GM21619 (cell line): ENCODE data around the gene MS4A7.
"Not testable (repeated sequence)": the region's sequence is repeated elsewhere in the genome, so short reads cannot be mapped to it uniquely, and the experiment has no call there.

Source experiments
- ATAC-seq: cut with Tn5 transposase; IDR thresholded peaks from one replicate; pipeline ENCODE4 v1.9.1; 2021; ENCODE audit not compliant: unreplicated experiment

MS4A7 gene, protein sequence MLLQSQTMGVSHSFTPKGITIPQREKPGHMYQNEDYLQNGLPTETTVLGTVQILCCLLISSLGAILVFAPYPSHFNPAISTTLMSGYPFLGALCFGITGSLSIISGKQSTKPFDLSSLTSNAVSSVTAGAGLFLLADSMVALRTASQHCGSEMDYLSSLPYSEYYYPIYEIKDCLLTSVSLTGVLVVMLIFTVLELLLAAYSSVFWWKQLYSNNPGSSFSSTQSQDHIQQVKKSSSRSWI

DNA sequence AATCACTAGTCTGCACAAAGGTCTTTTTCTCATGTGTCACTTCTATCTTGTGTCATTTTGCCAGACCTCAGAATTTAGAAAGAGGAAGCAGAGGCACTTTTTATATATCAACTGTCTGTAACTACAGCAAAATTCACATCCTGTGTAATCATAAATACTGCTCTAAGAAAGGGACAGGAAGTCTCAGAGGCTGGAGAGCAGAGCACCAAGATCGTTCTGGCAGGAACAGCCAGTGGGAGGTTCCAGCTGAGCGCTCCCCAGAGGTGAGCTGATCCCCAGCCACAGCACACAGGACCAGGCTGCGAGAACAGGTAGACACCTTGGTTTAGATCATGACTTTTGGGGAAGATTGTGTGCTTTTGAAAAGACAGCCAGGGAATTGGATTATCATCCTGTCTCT, at the start of gene MS4A7:
Gene MS4A7, plus strand, starts transcription at position 179 of the 400 bp plus-strand sequence. CDS start 4,610 bp downstream, outside the sequence.
- ATAC-seq: peak; percentile 95

DNA sequence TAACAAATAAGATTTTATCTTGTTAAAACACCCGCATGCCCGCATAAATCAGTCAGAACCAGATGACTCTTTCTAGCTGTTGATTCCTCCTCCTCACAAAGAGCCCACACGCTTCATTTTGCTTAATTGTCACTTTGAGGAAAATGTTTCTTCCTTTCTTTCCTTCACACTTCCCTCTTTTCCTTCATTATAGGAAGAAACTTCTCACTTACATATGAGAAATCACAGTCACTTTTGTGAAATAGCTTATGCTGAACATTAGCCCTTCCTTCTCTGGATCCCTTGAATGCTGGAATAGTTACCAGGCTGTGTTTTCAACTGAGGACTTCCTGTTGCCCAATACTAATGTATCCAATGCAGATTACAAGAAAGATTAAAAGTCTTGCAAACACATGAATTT, 45.5 kb upstream of the MS4A7 start:
- ATAC-seq: no peak

DNA sequence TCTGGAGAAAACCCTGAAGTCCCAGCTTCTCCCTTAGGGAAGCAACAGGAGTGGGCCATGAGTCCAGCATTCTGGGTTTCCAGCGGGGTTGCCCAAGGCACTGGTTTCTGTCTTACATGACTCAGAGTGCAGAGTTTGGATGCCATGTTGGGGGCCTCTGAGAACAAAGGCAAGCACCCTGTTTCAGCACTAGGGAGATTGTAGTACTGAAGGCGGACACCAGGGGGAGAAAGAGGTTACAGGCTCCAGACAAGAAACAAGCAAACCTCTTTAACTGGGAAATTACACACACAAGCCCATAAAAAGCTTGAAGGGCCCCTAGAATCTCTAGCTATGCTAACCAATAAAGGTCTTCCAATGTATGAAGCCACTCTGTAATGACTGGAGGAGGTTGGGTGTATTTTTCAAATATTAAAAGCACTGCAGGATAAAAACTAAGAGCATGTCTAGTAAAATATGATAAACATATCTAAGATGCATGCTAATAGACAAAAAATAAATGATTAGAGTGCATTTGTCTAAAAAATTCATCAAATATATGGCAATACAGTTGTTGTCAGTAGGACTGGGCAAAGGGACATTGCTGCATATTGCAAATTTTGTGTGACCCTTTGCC, 44.2 kb upstream of the MS4A7 start:
- peak; percentile 60 for ATAC-seq

DNA sequence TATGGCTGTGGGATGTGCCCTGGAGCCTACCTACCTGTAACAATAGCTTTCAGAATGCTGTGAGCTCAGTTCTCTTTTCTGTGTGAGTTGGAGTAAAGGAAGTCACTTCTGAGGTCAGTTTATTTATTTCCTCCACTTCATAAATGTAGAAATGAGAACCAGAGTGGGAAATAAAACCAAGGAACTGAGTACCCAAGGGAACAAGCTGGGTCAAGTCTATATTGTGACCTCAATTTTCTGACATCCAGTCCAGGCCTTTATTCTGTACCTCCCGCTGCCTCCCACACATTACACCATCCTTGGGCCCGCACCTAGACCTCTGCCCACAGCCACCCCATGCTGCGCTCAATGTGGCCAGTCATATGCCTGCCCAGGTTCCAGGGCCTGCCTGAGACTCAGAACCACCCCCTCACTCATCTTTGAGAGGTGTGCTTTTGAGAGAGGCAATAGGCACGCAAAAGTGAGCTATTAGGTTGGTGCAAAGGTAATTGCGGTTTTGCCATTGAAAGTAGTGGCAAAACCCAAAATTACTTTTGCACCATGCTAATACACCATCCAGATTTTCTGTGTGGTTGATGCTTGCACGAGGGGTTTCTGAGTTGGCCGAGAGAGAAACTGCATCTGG, 41.5 kb upstream of the MS4A7 start:
- no peak for ATAC-seq

DNA sequence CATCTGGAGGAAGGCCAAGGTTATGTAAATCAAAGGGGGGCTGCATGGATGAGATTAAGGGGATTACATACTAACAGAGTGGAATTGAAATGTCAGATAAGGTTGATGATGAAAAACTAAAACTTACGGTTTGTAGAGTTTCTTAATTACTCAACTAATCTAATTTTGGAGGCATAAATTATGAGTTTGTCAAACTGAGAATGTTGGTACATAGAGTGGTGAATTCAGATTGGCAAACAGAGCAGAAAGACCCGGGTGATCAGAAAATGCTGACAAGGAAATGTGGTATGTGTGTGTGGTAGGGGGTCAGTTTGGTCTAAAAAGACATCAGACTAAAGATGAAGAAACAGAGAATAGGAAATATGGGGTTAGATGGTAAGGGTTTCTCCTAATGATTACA, 40.3 kb upstream of the MS4A7 start:
- ATAC-seq: no peak

DNA sequence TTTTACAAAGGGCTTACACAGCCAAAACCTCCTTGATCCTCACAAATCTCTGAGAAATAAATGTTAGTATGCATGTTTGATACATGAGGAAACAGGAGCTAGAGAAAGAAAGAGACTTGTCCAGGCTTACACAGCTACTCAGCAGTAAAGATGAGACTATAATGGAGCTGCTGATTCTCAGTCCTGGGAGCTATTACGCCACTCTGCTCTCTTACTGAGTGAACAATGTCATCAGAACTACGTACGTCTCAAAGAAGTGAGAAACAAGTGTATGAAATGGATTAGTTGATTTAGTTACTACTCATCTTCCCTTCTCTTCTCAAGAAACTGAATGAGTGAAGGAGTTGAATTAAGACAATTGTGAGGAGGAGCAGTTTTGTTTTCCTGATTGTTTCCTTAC, 39.0 kb upstream of the MS4A7 start:
- ATAC-seq: no peak

DNA sequence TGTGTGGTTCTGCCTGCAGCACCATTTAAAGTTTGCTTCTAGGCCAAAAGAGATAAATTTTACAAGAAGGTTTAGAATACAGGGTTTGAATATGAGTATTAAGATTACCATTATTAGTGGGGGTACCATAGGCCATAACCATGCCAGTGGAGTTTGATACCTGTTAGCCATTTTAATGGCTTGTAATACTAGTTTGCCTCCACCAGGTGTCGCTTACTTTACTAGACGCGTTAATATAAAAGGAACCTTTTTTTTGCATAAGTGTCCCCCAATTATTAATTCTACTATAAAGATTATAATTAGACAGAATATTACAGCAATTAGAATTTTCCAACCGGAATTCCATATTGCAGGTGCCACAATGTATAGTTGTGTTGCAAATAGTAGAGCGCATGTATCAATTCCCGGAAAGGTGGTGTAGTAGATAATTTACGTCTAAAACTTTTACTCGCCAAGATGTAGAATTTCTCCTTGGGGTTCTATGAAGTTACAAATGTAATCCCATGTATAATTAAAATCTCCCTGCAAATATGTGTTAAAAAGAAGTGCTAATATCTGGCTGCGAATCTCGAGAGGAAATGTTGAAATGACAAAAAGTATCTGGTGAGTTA, 35.1 kb upstream of the MS4A7 start:
- ATAC-seq: no peak

DNA sequence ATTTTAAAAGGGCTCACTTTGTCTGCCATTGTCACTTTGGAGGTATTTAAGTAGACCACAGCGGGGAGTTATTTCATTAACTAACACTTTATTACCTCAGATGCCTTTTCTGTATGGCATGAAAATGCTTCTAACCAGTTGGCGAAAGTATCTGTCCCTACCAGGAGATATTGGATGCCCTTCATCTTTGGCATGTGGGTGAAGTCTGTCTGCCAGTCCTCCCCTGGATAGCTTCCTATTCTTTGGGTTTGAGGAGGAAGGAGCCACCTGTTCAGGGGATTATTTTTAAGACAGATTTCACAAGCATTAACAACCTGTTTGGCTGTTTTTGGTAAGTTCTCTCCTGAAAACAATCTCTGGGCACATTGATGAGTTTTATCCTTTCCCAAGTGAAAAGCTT, 34.2 kb upstream of the MS4A7 start:
- ATAC-seq: no peak

DNA sequence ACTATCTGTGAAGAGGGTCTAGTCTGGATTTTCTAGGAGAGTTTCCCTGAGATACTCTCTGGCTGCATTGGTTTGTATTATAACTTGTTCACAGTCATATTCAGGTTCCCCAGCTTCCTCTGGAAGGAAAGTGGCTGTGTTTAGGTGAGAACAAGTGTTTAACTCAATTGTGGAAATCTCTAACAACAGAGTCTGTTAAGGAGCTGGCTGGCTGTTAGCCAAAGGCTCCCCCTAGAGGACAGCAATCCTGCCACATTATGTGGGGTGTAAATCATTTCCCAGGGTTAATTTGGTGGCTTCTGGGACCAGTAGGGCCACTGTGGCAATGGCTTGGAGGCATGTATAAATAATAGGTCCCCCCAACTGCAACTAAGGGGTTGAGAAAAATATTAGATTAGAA, 32.8 kb upstream of the MS4A7 start:
- ATAC-seq: peak; percentile 48

DNA sequence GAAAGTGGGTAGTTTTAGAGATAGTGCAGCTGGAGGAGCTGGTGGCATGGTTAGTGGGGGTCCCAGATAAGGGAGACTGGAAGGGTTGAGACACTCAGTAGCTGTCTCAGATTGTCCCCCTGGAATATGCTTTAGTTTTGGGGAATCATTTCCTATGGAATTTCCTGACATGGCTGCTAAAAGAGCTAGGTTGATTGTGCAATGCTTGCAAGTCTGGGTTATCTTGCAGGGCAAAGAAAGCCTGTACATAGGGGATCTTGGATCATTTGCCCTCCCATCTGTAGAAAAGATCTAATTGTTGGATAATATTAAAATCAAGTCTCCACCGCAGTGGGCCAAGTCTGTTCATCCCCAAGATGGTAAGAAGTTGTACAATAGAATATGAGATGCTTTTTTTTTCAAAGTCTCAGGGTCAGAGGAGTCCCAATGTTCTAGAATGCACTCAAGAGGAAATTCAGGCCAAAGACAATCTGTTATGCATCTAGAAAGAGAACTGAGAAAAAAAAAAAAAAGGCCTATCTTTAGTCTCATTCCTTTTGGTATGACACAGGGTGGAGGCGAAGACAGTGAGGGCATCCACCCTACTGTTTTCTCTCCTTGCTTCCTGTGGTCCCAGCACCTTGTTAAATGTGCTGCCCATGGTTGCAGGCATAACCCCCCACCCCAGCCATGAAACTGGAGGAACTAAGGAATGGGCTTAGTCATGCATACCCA, 31.1 kb upstream of the MS4A7 start:
- no peak for ATAC-seq

DNA sequence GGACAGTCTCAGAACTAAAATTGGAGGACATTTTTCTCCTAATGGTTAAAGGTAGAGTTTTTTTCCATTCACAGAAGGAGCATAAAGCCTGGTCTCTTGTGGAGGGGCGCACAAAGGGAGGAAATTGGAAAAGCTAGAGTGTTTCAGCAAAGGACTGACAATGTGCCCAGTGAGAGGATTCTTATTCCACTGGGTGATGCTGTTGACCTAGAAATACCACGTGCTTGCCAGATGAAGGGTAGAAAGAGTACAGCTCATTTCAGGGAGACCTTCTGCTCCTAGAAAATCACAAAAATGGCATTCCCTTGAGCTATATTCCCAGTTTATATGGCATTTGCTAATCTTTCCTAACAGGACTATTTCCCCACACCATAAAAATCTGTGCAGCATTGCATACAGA, 30.2 kb upstream of the MS4A7 start:
- no peak for ATAC-seq

DNA sequence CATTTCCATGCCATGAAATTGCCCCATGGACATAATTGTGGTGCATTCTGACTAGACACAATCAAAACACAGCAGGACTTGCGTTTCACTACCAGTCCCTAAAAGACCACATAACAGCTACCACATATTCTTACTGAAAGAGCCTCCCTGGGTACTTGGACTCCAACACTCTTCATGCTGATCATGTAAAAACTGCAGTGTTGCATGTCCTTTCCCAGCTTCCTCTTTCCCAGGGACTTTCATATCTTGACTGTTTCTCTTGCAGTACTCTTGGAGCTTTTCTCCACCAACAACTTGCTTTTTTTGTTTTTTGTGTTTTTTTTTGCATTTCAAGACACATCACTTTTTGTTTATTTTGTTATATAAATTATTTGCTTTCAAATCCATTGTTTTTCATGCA, 28.3 kb upstream of the MS4A7 start:
- ATAC-seq: no peak

DNA sequence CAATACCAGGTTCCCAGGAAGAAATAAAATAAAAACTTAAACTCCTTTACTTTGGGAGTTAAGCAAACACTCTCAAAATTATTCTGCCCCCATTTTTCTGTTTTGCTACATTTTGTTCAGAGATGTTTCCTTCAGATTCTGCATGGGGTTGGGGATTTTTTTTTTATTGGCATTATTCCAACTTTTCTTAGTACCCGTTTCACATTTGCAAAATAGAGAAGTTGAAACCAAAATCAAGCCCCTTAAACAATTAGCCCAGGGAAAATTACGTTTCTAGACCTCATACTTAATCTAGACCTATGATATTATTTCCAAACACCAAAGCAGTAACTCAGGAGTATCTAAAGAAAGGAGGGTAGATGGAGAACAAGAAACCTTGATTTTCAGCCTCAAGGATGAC, 20.6 kb upstream of the MS4A7 start:
- ATAC-seq: no peak

DNA sequence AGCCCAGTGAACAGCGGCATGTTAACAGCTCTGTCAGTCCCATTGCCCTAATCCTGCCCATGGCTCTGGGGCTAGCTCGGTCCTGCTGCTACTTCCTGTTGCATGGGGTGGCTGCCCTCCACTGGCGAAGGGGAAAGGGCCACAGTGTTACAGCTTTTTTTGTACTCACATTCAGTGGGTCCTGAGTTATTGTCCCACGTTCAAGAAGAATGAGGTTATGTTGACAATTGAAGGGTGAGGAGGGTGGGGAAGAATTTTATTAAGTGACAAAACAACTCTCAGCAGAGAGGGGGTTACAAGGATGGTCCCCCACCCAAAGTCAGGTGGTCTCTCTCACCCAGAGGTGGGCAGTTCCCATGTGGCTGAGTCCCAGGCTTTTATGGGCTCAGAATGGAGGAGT, 17.7 kb upstream of the MS4A7 start:
- no peak for ATAC-seq

DNA sequence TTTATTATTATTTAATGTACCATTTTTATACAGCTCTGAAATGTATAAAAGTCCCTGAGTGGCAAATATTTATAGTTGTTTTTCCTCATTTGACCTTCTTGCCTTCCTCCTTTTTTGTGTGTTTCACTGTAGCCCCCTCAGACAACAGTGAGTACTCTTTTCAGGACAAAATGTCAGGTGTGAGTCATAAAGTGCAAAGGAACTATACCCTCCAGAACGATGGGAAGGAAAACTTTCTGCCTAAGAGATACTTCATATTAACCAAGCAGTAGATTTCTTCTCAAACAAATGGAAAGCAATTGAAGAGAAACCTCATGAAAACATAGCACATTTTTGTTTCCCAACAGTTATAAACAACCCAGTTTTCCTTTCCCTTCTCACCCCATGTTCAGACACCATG, 16.1 kb upstream of the MS4A7 start:
- ATAC-seq: no peak

DNA sequence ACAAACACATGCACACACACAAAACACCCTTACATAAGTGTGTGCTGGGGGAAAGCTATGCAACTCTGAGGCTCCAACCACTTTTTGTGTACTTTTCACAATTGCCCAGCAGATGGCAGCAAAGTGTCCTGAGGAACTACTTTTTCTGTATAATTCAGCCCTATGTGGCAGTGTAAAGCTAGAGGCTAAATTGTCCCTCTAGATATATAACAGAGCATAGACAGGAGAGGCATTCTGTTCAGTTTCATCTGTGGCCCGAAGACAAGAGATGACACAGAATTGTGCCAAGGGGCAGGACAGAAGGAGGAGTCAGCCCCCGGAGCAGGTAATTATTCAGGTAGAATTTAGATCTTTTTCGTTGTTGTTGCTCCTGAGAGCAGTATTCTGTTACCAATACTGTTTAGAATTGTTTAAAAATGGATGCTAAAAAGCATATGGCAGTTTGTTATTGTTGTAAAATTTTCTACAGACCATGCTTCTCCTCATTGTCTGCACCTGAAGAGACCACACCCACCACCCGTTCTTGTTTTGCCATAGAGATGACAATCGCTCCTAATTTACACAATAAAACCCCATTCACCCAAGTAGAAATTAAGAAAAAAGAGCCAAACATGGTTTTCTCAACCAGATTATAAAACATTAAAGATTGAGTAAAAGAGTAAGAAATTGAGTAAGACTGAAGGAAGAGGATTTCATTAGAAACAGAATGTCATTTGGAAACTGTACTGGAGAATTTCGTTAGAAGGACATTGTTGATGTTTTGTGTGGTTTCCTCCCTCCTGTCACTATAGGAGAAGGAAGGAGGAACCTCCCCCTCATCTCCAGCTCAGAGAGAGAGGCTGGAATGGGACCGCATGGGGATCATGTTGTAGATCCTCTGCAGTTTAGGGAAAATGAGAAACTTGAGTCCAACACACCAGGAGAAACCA, 14.5 kb upstream of the MS4A7 start:
- ATAC-seq: peak; percentile 46

DNA sequence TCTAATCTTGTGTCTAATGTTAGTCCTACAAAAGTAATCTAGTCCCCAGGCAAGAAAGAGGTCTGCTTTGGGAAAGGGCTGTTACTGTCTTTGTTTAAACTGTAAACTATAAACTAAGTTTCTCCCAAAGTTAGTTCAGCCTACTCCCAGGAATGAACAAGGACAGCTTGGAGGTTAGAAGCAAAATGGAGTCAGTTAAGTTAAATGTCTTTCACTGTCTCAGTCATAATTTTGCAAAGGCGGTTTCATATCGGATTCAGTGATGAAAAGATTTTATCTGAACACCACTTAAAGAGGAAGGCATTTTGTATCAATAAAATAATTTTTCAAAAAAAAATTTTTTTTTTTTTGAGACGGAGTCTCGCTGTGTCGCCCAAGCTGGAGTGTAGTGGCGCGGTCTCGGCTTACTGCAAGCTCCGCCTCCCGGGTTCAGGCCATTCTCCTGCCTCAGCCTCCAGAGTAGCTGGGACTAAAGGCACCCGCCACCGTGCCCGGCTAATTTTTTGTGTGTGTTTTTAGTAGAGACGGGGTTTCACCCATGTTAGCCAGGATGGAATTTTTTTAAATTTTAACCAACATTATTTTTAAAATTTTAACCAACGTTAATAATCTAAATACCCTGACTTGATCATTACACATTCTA, 11.9 kb upstream of the MS4A7 start:
- ATAC-seq: not testable (repeated sequence)

DNA sequence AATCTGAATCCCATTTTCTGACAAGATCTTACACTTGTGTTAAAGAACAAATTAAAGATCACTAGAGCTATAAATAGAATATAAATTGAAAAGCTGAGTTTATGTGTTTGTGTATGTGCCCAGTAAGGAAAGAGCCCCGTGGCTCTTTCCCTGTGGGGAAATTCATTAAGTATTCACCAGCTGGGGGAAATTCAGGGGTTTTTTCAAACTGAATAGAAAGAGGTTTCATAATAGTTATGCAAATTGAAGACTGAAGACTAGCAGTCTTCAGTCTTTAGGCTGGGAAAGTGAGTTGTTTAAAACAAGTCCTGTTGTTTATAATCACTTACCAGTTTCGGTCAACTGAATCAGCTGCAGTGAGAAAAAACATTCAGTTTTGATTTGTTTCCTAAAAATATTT, 11.3 kb upstream of the MS4A7 start:
- peak; percentile 83 for ATAC-seq

DNA sequence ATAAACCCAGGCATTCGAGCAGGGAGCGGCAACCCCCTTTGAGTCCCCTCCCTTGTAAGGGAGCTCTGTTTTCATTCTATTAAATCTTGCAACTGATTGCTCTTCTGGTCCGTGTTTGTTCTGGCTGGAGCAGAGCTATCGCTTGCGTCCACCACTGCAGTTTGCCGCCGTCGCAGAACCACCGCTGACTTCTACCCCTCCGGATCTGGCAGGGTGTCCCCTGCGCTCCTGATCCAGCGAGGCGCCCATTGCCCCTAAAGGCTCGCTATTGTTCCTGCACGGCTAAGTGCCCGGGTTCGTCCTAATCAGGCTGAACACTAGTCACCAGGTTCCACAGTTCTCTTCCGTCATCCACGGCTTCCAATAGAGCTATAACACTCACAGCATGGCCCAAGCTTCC, 10.4 kb upstream of the MS4A7 start:
- no peak for ATAC-seq

DNA sequence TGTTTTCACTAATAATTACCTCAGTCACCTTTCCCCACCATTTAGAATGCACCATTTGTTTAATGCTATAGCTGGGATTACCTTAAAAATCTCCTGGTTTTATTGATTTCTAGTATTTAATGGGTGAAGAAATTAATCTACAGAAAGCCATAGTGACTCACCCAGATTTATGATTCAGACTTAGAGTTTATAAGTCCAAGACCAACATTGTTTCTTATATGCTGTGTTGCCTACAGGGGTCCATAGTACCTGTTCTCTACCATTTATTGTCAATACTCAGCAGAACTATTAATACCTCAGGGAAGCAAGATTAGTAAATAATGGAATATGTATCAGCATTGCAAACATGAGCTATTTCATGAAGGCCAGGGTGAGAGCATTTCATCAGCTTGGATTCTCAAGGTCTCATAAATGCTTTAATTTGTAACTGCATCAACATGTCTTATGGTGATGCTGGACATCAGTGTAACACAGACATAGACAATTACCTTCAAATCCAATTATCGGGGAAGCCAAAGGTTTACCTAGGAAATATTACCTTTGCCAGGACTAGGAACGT, 8.0 kb upstream of the MS4A7 start:
- ATAC-seq: no peak
